Measurements from ENCODE around the gene UBE2H.

GRCh38 chr7:129857313-129857712 lies 95.4 kb downstream of the UBE2H start:
- no peak for TF ChIP-seq KLF17 (tag by site-specific recombination; IDR thresholded peaks at IDR 0.05)
- TF ChIP-seq ZFP69B (tag by site-specific recombination; IDR thresholded peaks at IDR 0.05): no peak
- no peak for TF ChIP-seq ZNF610 (tag by site-specific recombination; IDR thresholded peaks at IDR 0.05; ENCODE audit: borderline replicate concordance)
- TF ChIP-seq TSHZ1 (tag by site-specific recombination; IDR thresholded peaks at IDR 0.05; ENCODE audit: borderline replicate concordance): no peak
- TF ChIP-seq CTCF (tag by site-specific recombination; IDR thresholded peaks at IDR 0.05): no peak
- no peak for TF ChIP-seq MEIS1 (CRISPR knock-in tag; IDR thresholded peaks at IDR 0.05; ENCODE audit: borderline replicate concordance)
- no peak for TF ChIP-seq ZNF18 (tag by site-specific recombination; IDR thresholded peaks at IDR 0.05)
- no peak for TF ChIP-seq TCF7L2 (IDR thresholded peaks at IDR 0.05; ENCODE audit: borderline replicate concordance, low read depth, low read length)
- no peak for TF ChIP-seq ZNF707 (tag by site-specific recombination; IDR thresholded peaks at IDR 0.05)
- TF ChIP-seq PRDM10 (tag by site-specific recombination; IDR thresholded peaks at IDR 0.05): no peak
- TF ChIP-seq, protein P1, sequence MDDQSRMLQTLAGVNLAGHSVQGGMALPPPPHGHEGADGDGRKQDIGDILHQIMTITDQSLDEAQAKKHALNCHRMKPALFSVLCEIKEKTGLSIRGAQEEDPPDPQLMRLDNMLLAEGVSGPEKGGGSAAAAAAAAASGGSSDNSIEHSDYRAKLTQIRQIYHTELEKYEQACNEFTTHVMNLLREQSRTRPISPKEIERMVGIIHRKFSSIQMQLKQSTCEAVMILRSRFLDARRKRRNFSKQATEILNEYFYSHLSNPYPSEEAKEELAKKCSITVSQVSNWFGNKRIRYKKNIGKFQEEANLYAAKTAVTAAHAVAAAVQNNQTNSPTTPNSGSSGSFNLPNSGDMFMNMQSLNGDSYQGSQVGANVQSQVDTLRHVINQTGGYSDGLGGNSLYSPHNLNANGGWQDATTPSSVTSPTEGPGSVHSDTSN (CRISPR knock-in tag; IDR thresholded peaks at IDR 0.05): no peak
- TF ChIP-seq ZNF776 (tag by site-specific recombination; IDR thresholded peaks at IDR 0.05; ENCODE audit: borderline replicate concordance): no peak

All from HEK293 (cell line).